ENCODE measurements around the gene KIF17. TPM values are rescaled to one million over a fixed set of nuclear protein-coding genes. Genes with fewer than 3 reads are reported as not detected.

The KIF17 gene
- polyA plus RNA-seq, 2 of the 4 experiments (the other 2 are of a cell fraction) = 0.78 to 1.0 TPM

DNA sequence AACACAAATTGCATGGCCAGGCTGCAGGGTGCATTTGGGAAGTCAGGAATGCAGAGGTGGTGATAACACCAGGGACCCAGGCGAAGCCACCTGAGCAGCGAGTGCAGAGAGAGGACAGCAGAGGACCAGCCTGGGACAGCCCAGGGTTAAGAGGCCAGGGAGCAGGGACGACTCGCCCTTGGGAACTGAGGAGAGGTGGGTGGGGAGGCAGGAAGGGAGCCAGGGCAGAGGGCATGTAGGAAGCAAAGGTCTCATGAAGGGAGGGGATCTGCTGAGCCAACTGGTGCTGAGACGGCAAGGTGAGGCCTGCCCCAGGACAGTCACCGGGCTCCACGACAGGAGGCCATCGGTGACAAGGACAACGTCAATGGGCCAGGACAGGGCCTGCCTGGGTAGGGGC, 16.4 kb downstream of the KIF17 start:
- ATAC-seq (no peak), DNase-seq (ENCODE audit: low read depth in 1 of 2, low spot score in 1 of 2) (no peak), FAIRE-seq (no peak)
- Histone ChIP-seq H3K4me3 (no peak overlapping the region), H3K4me1 (peaks cover 24% of the 10 kb centered on the region), H3K9me3 (no peaks in the 10 kb centered on the region), H3K4me2 (no peak overlapping the region), H3K27ac (peak overlapping the region in 1 of 2 experiments; percentile 56; a peak in 3 of 6 replicates)
- ChIA-PET POLR2A (no interaction called here), CTCF (interaction anchor here (0.6 to 1.7 kb wide), 4 partner anchors 12 to 470 kb away, joined by 3 to 4 read pairs (median 3); no protein-coding TSS in a partner anchor)
- TF ChIP-seq, protein P1, sequence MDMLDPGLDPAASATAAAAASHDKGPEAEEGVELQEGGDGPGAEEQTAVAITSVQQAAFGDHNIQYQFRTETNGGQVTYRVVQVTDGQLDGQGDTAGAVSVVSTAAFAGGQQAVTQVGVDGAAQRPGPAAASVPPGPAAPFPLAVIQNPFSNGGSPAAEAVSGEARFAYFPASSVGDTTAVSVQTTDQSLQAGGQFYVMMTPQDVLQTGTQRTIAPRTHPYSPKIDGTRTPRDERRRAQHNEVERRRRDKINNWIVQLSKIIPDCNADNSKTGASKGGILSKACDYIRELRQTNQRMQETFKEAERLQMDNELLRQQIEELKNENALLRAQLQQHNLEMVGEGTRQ (IDR thresholded peaks at IDR 0.05) = no peak
- no peak for TF ChIP-seq SMC3 (IDR thresholded peaks at IDR 0.05)
- 95% methylated on average over 6 of the region's 9 CpGs for WGBS (ENCODE audit: missing lambda C conversion rate)

DNA sequence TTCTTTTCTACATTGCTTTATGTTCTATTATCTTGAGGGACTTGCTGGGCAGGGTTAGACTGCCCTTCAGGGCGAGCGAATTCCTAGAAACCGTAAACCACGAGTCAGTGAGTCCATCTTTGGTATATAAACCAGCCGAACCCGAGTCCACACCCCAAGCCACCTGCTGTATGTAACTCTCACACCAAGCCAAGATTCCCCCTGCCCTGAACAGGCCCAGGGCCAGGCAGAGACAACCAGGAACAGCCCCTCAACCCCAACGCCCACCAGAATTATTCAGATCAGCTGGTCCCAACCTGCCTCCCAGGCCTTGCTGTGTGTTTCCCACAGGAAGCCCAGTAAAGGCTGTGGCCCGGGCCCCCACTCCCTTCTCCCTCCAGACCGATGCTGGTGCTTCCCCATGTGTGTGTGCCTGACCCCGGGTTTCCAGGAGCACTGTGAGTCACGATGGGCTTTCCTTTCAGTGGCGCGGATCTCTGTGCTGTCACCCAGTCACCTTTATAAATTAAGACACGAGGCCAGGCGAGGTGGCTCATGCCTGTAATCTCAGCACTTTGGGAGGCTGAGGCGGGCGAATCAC, 17.1 kb downstream of the KIF17 start:
- H3K4me3 ChIP-seq = no peak overlapping the region
- DNase-seq (ENCODE audit: low read depth in 1 of 2, low spot score in 1 of 2) (no peak), ATAC-seq (no peak), FAIRE-seq (no peak)
- peak overlapping the region; percentile 45 to 97; a peak in 4 of 6 replicates for H3K27ac ChIP-seq
- H3K4me1 ChIP-seq = peaks cover 28% of the 10 kb centered on the region
- TF ChIP-seq, protein P2, sequence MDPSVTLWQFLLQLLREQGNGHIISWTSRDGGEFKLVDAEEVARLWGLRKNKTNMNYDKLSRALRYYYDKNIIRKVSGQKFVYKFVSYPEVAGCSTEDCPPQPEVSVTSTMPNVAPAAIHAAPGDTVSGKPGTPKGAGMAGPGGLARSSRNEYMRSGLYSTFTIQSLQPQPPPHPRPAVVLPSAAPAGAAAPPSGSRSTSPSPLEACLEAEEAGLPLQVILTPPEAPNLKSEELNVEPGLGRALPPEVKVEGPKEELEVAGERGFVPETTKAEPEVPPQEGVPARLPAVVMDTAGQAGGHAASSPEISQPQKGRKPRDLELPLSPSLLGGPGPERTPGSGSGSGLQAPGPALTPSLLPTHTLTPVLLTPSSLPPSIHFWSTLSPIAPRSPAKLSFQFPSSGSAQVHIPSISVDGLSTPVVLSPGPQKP (IDR thresholded peaks at IDR 0.05; ENCODE audit: low read depth, low read length) = no peak
- no peak for TF ChIP-seq POLR2AphosphoS2 (conservative IDR thresholded peaks at IDR 0.05; ENCODE audit: low read length)
- TF ChIP-seq PHF8 (IDR thresholded peaks at IDR 0.05; ENCODE audit: borderline replicate concordance, low read depth) = no peak
- no peak for TF ChIP-seq CHD2 (IDR thresholded peaks at IDR 0.05; ENCODE audit: low read length, partially characterized antibody)
- no peak for TF ChIP-seq NR3C1 (IDR thresholded peaks at IDR 0.05)
- no peak overlapping the region for H3K4me2 ChIP-seq
- H3K9me3 ChIP-seq = no peaks in the 10 kb centered on the region
- ChIA-PET POLR2A (no interaction called here), CTCF (interaction anchor here (0.6 kb wide), 2 partner anchors 315 to 441 kb away, joined by 3 to 4 read pairs; no protein-coding TSS in a partner anchor)
- WGBS (ENCODE audit: missing lambda C conversion rate) = 86% methylated on average over 12 of the region's 17 CpGs

DNA sequence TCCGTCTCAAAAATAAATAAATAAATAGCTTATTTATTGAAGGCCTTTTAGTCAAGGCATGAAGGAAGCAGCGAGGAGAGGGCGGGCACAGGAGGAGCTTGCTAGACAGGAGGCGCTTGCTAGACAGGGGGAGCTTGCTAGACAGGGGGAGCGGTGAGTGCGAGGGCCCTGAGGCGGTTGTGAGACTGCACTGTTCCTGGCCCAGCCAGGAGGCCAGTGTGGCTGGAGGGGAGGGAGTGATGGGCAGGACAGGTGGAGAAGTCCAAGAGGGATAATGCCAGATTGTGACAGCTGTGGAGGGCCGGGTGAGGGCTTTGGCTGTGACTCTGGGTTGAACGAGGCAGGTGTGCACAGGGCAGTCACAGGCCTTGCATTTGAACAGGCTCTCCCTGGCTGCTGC, 18.2 kb downstream of the KIF17 start:
- CTCF ChIA-PET = interaction anchor here (0.7 to 5.0 kb wide), 2 partner anchors 11 to 496 kb away, joined by 3 to 55 read pairs; no protein-coding TSS in a partner anchor
- no peak overlapping the region for H3K4me2 ChIP-seq
- DNase-seq (ENCODE audit: low read depth in 1 of 2, low spot score in 1 of 2) (no peak), ATAC-seq (no peak), FAIRE-seq (no peak)
- peak overlapping the region; percentile 97; a peak in 5 of 6 replicates for H3K27ac ChIP-seq
- H3K4me1 ChIP-seq = peaks cover 28% of the 10 kb centered on the region
- TF ChIP-seq POLR2A (IDR thresholded peaks at IDR 0.05; ENCODE audit: low read length) (no peak), KDM1A (IDR thresholded peaks at IDR 0.05; ENCODE audit: low read depth) (no peak), ZFP36 (IDR thresholded peaks at IDR 0.05; ENCODE audit: borderline replicate concordance, partially characterized antibody) (no peak)
- TF ChIP-seq, protein P3, sequence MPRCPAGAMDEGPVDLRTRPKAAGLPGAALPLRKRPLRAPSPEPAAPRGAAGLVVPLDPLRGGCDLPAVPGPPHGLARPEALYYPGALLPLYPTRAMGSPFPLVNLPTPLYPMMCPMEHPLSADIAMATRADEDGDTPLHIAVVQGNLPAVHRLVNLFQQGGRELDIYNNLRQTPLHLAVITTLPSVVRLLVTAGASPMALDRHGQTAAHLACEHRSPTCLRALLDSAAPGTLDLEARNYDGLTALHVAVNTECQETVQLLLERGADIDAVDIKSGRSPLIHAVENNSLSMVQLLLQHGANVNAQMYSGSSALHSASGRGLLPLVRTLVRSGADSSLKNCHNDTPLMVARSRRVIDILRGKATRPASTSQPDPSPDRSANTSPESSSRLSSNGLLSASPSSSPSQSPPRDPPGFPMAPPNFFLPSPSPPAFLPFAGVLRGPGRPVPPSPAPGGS (IDR thresholded peaks at IDR 0.05) = no peak
- TF ChIP-seq, protein P4, sequence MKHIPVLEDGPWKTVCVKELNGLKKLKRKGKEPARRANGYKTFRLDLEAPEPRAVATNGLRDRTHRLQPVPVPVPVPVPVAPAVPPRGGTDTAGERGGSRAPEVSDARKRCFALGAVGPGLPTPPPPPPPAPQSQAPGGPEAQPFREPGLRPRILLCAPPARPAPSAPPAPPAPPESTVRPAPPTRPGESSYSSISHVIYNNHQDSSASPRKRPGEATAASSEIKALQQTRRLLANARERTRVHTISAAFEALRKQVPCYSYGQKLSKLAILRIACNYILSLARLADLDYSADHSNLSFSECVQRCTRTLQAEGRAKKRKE (CRISPR knock-in tag; IDR thresholded peaks at IDR 0.05; ENCODE audit: low read depth) = no peak
- POLR2A ChIA-PET = no interaction called here
- WGBS (ENCODE audit: missing lambda C conversion rate) = 87% methylated on average over 9 of the region's 9 CpGs
- no peak overlapping the region for H3K4me3 ChIP-seq
- no peaks in the 10 kb centered on the region for H3K9me3 ChIP-seq

DNA sequence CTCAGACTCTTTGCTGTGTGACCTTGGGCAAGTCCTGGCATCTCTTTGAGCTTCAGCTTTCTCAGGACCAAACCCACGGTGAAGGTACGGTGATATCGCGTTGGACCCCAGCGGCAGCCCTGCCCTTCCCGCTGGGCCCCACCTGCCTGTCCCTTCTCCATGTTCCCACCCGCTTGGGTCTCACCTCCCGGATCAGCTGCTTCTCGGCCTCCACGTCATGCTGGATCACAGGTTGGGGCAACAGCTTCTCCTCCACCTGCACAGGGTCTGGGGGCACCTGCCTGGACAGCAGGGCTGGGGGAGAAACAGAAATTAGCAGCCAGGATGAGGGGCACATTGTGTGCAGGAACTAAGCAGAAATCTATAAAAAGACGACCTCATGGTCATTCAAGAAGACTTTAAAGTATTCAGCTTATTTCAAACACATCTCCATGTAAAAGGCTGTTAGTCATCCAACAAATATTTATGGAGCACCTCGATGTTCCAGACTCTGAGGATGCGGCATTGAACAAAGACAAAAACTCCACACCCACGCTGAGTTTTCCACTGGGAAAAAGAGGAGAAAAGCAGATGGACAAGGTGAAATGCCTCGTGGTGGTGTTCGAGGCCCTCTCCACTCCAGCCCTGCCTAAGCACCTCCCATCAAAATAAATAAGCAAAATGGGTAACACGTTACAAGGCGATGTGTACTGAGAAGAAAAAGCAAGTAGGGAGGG, 19.5 kb downstream of the KIF17 start:
- FAIRE-seq (no peak), DNase-seq (ENCODE audit: low read depth in 1 of 2, low spot score in 1 of 2) (peak in 1 of 2 experiments; percentile 37), ATAC-seq (no peak)
- Histone ChIP-seq H3K4me2 (peak overlapping the region; percentile 79), H3K9me3 (no peaks in the 10 kb centered on the region), H3K4me3 (no peak overlapping the region), H3K27ac (peak overlapping the region; percentile 97), H3K4me1 (peaks cover 28% of the 10 kb centered on the region)
- WGBS (ENCODE audit: missing lambda C conversion rate) = 59% methylated on average over 18 of the region's 18 CpGs
- CTCF ChIA-PET = interaction anchor here (0.6 to 5.0 kb wide), 7 partner anchors 9 to 497 kb away, joined by 3 to 55 read pairs (median 4); partner anchors contain the start of gene HP1BP3
- POLR2A ChIA-PET = no interaction called here
- no peak for TF ChIP-seq FOSL2 (IDR thresholded peaks at IDR 0.05)
- 0 out of 2 replicates have a peak, but pooled peaks have one; percentile 20 for TF ChIP-seq FOSL2 (CRISPR knock-in tag; IDR thresholded peaks at IDR 0.05)
- TF ChIP-seq EHMT2 (IDR thresholded peaks at IDR 0.05; ENCODE audit: low read depth) = no peak
- TF ChIP-seq, protein P5, sequence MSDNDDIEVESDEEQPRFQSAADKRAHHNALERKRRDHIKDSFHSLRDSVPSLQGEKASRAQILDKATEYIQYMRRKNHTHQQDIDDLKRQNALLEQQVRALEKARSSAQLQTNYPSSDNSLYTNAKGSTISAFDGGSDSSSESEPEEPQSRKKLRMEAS (IDR thresholded peaks at IDR 0.05) = peak; percentile 81
- peak; percentile 25; the same call in 1 of the 2 replicates for TF ChIP-seq GATA3 (IDR thresholded peaks at IDR 0.05; ENCODE audit: borderline replicate concordance)
